Right lobe of liver (tissue), 6 donors: ENCODE measurements around the gene ENPP7. TPM values are rescaled to one million over a fixed set of nuclear protein-coding genes. Genes with fewer than 3 reads are reported as not detected.

Source experiments
- ATAC-seq, 4 donors: fragments of 200-7000 bp; cut with Tn5 transposase; one replicate each; pipeline ENCODE4 v1.9.1; 2020; ENCODE audit warnings: mild to moderate bottlenecking in 4 of 4, moderate library complexity in 4 of 4
- DNase-seq, 3 donors: peaks; one replicate each; pipeline ENCODE4 v3.0.0-alpha.2; 2020
- H3K27ac ChIP-seq, 3 donors: fragments of 200-600 bp; one replicate each; pipeline ENCODE4 v1.8.0; 2022
- H3K27me3 ChIP-seq, 2 donors: fragments of 200-600 bp; one replicate each; pipeline ENCODE4 v1.8.0; 2022
- H3K36me3 ChIP-seq, 4 donors: fragments of 200-600 bp; sonication (generic) in 1 of 4; one replicate each; pipeline versions ENCODE4 v1.5.1 to v1.8.0; 2017 to 2022; ENCODE audit warnings: control low read depth in 1 of 4
- H3K4me1 ChIP-seq, 4 donors: fragments of 200-600 bp; sonication (generic) in 1 of 4; one replicate each; pipeline versions ENCODE4 v1.5.1 to v1.8.0; 2017 to 2022; ENCODE audit warnings: control low read depth in 1 of 4
- H3K4me3 ChIP-seq, 3 donors: fragments of 200-600 bp; one replicate each; pipeline ENCODE4 v1.8.0; 2022
- H3K9me3 ChIP-seq, 4 donors: fragments of 200-600 bp; sonication (generic) in 1 of 4; one replicate each; pipeline versions ENCODE4 v1.5.1 to v1.8.0; 2017 to 2022; ENCODE audit warnings: control low read depth in 1 of 4
- POLR2A ChIP-seq: fragments of 450-650 bp; IDR thresholded peaks from one replicate; pipeline ENCODE4 v1.6.1; 2017; ENCODE audit warnings: antibody characterized with exemption, mild to moderate bottlenecking
- WGBS: methylation state at CpG from one replicate; pipeline ENCODE4 v1.1.6; 2018; ENCODE audit warnings: low coverage, low lambda C conversion rate; ENCODE audit not compliant: insufficient coverage; ENCODE audit errors: missing lambda C conversion rate; 5-methylcytosine and 5-hydroxymethylcytosine counted together
- intact Hi-C, 2 donors: fragments of 100-400 bp; cut with DNase I; formaldehyde crosslinking; loops; one replicate each; pipeline versions ENCODE4 v1.11.2 to v1.14.1; 2022
- total RNA-seq, 6 experiments: library from RNA; depleted of rRNA in 2 of 6; stranded (reverse); fragments of >200 nt in 2 of 6; fragmentation: NEBNext Ultra II Directional in 3 of 6; extraction: Animal tissue kit (Norgen Biotek cat#: 25700) in 3 of 6; gene quantifications; one replicate each; pipeline versions ENCODE4 v1.1.0 to v1.2.4, GENCODE V29; 2016 to 2023
- TF ChIP-seq, protein P1 (sequence below), 4 donors: fragments of 200-600 bp in 3 of 4; fragments of 450-650 bp in 1 of 4; IDR thresholded peaks; one replicate each; pipeline versions ENCODE4 v1.5.1 to v1.8.0; 2016 to 2022; ENCODE audit warnings: antibody characterized with exemption in 4 of 4, mild to moderate bottlenecking in 2 of 4
- donor health status: DM: no; HTN: yes; CAD: no.
- donor health status: DM: no; HTN: no; CAD: no.
- donor health status: DM: no; HTN: no; CAD: no.
- donor health status: DM: no; HTN: yes; CAD: no.
- donor health status: DM: no; HTN: yes; CAD: no.

ENPP7 gene
- total RNA-seq, 6 experiments from 2014 or later: 3.4 to 43.2 (median 17.8) TPM

DNA sequence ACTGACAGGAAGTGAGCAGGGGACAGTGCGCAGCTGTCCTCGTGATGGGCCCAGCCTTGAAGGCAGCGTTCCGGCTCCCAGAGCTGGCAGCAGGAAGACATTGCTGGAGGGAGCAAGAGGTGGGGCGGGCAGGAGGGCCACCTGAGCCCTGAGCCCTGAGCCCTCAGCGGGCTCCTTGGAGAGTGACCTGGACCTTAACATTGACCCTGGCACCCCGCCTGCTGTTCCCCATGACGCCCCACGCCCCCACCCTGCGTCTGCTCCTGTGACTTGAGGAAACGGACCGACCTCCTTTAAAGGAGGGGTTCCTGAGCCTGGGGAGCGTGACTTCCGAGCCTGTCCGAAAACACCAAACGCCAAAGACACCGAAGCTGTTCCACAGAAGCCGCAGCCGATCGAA is 25.1 kb upstream of the ENPP7 start:
- Histone ChIP-seq H3K36me3 (no peaks in the 10 kb centered on the region), H3K27me3 (no peaks in the 10 kb centered on the region), H3K27ac (no peak overlapping the region), H3K4me3 (no peak overlapping the region), H3K4me1 (no peaks in the 10 kb centered on the region), H3K9me3 (no peaks in the 10 kb centered on the region)
- ATAC-seq: no peak
- no peak for TF ChIP-seq POLR2A
- intact Hi-C loops: loop anchor here in 1 of 2 donors (10.0 kb wide), 1 partner anchor 301 kb away; no protein-coding TSS in a partner anchor
- no peak for DNase-seq
- WGBS: 50% methylated on average over 2 of the region's 20 CpGs

DNA sequence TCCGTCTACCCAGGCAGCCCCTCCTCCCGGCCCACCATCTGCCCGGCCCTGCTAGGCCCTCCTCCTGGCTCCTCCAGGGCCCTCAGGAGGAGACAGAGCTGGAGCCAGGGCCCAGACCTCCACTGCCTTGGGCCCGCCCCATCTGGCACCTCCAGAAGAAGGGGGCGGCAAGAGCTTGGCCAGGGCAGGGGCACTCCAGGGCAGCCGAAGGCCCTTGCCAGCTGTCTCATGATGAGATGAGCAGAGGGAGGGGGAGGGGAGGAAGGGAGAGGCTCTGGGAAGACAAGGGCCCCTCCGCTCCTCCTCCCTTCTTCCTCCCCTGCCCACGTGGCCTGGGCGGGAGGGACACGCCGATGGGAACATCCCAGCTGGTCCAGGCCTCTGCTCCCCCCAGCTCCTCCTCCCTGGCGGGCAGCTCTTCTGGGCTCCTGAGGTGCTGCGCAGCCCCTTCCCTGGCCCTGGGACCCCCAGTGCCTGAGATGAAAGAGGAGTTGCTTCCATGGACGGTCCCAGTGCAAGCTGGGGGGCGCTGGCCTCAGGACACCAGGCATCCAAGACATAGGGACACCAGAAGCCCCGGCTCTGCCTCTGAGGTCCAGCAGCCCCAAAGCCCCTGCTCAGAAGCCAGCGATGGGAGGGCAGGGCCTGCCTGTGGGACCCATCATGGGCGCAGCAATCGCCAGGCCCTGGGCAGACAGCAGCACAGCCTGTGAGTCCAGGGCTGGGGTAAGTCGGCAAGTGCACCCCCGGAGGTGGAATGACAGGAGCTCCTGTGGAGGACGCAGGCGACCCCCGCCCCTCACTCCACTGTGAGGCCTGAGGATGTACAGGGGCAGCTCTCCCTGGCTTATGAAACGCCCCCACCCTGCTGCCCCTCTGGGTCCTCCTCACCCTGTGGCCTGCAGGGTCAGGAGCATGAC is 23.6 kb upstream of the ENPP7 start:
- DNase-seq: peak in 1 of 3 donors; percentile 49
- WGBS: 20% methylated on average over 2 of the region's 25 CpGs
- intact Hi-C loops: loop anchor here in 1 of 2 donors (10.0 kb wide), 1 partner anchor 302 kb away; no protein-coding TSS in a partner anchor

DNA sequence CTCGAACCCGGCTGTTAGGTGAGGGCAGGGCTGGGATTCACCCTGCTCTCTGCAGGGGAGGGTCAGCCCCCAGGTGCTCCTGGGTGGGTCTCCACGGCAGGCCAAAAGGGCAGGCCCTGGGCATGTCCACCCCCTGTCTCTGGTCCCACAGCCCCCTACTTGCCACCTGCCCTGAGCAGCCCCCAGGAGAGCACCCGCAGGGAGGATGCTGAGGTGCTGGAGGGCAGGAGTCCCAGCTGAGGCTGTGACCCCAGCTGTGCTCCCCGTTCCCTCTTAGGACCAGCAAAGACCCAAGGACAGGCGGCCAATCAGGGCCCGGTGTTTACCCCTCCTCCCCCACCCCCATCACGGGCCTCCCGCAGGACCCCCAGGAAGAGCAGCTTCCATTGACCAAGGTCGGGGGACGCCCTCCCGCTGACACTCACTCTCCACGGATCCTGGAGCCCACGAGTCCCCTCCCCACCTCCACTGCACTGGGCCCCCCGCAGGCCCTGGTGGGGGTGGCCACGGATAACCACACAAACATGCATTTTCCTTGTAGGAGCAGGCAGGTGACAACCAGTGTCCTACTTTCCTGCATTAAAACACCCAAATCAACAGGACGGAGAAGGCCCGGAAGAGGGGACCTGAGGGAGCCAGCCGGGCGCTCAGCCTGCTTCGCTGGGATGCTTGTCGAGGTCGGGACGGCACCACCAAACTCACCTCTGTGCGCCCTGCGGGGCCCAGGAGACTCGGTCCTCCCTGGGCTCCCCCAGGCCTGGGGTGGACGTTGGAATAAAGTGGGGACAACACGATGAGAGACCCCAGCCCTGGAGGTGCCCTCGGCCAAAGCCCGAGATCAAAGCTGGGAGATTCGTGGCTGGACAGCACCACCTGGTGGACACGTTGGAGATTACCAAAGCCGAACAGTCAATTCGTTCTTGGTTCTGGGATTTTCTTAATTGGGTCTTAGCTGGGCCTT is 22.5 kb upstream of the ENPP7 start:
- intact Hi-C loops: loop anchor here in 1 of 2 donors (10.0 kb wide), 1 partner anchor 303 kb away; no protein-coding TSS in a partner anchor
- WGBS: 11% methylated on average over 9 of the region's 35 CpGs
- Histone ChIP-seq H3K9me3 (no peaks in the 10 kb centered on the region), H3K27me3 (no peaks in the 10 kb centered on the region), H3K27ac (no peak overlapping the region), H3K4me3 (no peak overlapping the region), H3K4me1 (no peaks in the 10 kb centered on the region), H3K36me3 (no peaks in the 10 kb centered on the region)
- DNase-seq (no peak), ATAC-seq (peak; percentile 50 to 79 (median 66))
- TF ChIP-seq, protein P1, sequence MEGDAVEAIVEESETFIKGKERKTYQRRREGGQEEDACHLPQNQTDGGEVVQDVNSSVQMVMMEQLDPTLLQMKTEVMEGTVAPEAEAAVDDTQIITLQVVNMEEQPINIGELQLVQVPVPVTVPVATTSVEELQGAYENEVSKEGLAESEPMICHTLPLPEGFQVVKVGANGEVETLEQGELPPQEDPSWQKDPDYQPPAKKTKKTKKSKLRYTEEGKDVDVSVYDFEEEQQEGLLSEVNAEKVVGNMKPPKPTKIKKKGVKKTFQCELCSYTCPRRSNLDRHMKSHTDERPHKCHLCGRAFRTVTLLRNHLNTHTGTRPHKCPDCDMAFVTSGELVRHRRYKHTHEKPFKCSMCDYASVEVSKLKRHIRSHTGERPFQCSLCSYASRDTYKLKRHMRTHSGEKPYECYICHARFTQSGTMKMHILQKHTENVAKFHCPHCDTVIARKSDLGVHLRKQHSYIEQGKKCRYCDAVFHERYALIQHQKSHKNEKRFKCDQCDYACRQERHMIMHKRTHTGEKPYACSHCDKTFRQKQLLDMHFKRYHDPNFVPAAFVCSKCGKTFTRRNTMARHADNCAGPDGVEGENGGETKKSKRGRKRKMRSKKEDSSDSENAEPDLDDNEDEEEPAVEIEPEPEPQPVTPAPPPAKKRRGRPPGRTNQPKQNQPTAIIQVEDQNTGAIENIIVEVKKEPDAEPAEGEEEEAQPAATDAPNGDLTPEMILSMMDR (IDR thresholded peaks at IDR 0.05): peak; percentile 61 to 81 (median 78)
- TF ChIP-seq POLR2A: no peak

More for the DNA sequence above, 23.6 kb upstream of the ENPP7 start:
- ATAC-seq: peak in 3 of 4 donors; percentile 4 to 14 (median 9)
- H3K9me3 ChIP-seq: no peaks in the 10 kb centered on the region
- H3K4me3 ChIP-seq: no peak overlapping the region
- no peak overlapping the region for H3K27ac ChIP-seq
- no peaks in the 10 kb centered on the region for H3K36me3 ChIP-seq
- no peaks in the 10 kb centered on the region for H3K27me3 ChIP-seq
- no peak for TF ChIP-seq POLR2A
- TF ChIP-seq, protein P1 (IDR thresholded peaks at IDR 0.05): no peak
- no peaks in the 10 kb centered on the region for H3K4me1 ChIP-seq

DNA sequence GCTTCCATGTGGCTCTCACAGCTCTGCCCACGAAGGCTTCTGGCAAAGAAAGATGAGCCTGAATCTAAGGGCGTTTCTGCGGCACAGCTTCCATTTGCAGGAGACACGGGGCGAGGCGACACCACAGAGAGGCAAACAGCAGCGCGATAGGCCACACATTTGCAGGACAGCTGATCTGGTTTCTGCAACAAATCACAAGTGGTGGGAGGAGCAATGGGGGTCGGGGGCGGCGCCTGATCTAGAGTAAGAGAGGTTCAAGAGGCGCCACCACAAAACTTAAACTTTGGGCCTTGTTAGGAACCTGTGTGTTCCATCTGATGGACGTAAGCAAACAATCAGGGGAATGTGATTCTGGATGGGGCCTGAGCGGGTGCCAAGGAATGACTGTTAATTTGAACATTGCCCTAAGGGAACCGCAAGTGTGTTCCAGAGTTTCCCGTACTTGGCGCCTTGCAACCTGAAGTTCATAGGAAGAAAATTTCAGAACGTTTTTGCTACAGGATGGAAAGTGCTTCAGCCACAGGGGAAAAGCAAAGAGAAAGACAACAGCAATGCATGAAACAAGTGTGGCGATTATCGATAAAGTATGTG is 18.9 kb upstream of the ENPP7 start:
- TF ChIP-seq, protein P1 (IDR thresholded peaks at IDR 0.05): no peak
- no peak for TF ChIP-seq POLR2A
- H3K4me3 ChIP-seq: no peak overlapping the region
- WGBS: 57% methylated on average over 16 of the region's 20 CpGs
- intact Hi-C loops: no loop called here
- no peaks in the 10 kb centered on the region for H3K4me1 ChIP-seq
- no peak for DNase-seq
- H3K27ac ChIP-seq: no peak overlapping the region
- H3K36me3 ChIP-seq: no peaks in the 10 kb centered on the region
- ATAC-seq: peak in 1 of 4 donors; percentile 13
- no peaks in the 10 kb centered on the region for H3K9me3 ChIP-seq
- H3K27me3 ChIP-seq: no peaks in the 10 kb centered on the region
